HG03520 (cell line): ENCODE data around the gene ZNF79.

Experiments used
- ATAC-seq: cut with Tn5 transposase; IDR thresholded peaks from one replicate; pipeline ENCODE4 v1.9.1; 2021; ENCODE audit warnings: mild to moderate bottlenecking, moderate library complexity; ENCODE audit not compliant: unreplicated experiment

The ZNF79 gene

DNA sequence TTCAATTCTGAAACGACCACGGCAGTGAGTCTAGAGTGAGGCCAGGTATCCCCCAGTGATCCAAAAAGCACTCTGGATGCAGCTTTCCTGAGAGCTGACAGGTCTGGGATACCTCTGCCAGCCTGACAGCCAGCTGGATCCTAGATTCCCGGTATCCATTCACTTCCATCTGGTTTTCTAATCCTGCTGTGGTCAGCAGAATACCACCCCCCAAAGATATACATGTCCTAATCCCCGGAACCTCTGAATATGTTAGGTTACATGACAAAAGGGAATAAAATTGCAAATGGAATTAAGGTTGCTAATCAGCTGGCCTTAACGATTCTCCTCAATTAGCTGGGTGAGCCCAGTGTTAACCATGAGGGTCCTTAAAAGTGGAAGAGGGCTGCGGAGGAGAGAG, 1.4 kb upstream of the ZNF79 start:
- ATAC-seq, result no peak

DNA sequence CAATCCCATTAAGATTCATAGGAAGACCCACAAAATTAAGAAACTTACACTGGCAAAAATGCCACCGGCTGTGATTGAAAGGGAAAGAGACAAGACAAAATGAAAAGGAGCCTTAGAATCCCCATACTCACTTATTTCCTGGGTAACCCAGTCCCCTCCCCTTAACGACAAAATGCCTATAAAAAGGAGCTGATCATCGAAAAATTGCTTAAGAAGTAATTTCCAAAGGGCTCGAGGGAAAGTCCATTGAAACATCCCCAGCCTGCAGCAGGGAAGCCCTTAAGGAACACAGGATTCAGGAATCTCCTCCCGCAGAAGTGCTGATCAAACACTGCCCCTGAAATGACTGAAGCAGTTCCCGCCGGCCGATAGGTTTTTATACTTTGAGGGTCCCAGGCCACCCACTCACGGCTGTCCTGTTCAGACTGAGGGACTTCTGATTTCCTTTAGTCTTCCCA, 677 bp upstream of the ZNF79 start:
- no peak for ATAC-seq

DNA sequence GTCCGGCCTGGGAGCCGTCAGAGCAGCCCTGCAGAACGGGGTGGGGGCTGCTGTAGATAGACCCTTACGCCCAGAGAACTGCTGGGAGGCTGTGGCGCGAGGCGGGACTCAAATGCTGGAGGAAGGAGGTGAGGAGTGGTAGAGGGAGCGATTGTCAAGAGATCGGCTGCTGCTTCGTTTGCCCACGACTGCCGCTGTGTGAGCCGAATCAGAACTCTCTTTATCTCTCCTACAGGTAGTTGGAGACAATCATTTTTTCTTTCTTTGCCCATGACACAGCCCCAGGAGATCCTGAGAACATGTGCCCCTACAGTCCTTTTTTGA, 456 bp downstream of the ZNF79 start:
- no peak for ATAC-seq

GRCh38 chr9:127426756-127427155, 2.6 kb downstream of the ZNF79 start:
- ATAC-seq, result no peak

- ATAC-seq, result no peak
These were observed 4.2 kb downstream of the ZNF79 start for GRCh38 chr9:127428348-127428747.

DNA sequence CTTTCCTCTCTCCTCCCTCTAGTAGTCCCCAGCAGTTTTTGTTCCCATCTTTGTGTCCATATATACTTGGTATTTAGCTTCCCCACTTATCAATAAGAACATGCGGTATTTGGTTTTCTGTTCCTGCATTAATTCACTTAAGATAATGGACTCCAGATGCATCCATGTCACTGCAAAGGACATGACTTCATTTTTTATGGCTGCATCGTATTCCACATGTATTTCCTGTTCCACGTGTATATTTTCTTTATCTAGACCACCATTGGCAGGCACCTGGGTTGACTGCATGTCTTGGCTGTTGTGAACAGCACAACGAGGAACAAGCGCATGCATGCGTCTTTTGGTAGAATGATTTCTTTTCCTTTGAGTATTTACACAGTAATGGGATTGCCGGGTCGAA, 6.2 kb downstream of the ZNF79 start:
- ATAC-seq, result no peak

DNA sequence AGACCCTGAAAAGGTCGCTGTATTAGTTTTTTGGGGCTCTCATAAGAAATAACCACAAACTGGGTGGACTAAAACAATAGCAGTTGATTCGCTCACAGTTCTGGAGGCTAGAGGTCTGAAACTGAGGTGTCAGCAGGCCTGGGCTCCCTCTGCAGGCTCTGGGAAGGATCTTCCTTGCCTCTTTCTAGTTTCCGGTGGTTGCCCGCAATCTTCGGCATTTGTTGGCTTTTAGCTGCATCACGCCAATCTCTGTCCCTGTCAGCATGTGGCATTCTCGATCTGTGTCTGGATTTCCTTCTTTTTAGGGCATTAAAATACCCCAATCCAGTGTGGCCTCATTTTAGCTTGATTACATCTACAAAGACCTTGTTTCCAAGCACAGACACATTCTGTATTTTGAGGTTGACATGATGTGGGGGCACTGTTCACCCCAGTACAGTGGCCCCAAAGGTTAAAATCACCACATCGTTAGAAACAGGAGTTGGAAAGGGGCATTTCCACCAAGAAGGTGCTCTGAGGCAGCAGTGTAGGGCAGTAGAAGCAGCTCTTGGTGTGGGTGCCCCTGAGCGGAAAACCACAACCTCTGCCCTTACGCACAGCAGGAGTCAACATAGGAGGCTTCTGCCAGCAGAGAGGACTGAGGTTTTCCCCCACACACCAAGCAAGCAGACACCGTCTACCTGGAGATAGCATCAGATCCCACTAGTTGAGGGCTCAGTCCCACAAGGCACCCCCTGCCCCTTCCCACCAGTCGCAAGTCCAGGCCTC, 13.5 kb downstream of the ZNF79 start:
- ATAC-seq, result no peak

DNA sequence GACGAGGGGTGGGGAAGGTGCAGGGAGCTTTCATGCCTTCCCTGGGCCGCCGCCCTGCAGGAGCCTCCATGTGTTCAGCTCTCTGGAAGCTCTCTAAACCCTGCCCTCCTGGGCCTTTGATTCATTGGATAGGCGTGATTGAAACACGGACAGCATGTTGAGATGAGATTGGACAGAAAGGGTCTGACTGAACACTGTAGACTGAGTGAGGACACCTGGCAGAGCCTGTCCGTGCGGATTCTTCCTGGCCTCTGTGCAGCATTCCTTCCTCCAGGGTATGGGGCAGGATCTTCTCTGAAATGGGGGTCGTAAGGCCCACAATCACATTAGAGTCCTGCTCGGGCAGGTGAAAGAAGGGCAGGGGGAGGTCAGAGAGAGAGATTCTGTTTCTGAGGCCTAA, 14.2 kb downstream of the ZNF79 start:
- ATAC-seq, result no peak

DNA sequence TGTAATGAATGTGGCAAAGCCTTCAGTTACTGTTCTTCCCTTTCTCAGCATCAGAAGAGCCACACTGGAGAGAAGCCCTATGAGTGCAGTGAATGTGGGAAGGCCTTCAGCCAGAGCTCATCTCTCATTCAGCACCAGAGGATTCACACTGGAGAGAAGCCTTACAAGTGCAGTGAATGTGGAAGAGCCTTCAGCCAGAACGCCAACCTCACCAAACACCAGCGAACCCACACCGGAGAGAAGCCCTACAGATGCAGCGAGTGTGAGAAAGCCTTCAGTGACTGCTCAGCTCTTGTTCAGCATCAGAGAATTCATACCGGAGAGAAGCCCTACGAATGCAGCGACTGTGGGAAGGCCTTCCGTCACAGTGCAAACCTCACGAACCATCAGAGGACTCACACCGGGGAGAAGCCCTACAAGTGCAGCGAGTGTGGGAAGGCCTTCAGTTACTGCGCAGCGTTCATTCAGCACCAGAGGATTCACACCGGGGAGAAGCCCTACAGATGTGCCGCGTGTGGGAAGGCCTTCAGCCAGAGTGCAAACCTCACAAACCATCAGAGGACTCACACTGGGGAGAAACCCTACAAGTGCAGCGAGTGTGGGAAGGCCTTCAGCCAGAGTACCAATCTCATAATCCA, 20.2 kb downstream of the ZNF79 start:
- no peak for ATAC-seq

GRCh38 chr9:127444921-127445850, 21.0 kb downstream of the ZNF79 start:
- ATAC-seq, result no peak

DNA sequence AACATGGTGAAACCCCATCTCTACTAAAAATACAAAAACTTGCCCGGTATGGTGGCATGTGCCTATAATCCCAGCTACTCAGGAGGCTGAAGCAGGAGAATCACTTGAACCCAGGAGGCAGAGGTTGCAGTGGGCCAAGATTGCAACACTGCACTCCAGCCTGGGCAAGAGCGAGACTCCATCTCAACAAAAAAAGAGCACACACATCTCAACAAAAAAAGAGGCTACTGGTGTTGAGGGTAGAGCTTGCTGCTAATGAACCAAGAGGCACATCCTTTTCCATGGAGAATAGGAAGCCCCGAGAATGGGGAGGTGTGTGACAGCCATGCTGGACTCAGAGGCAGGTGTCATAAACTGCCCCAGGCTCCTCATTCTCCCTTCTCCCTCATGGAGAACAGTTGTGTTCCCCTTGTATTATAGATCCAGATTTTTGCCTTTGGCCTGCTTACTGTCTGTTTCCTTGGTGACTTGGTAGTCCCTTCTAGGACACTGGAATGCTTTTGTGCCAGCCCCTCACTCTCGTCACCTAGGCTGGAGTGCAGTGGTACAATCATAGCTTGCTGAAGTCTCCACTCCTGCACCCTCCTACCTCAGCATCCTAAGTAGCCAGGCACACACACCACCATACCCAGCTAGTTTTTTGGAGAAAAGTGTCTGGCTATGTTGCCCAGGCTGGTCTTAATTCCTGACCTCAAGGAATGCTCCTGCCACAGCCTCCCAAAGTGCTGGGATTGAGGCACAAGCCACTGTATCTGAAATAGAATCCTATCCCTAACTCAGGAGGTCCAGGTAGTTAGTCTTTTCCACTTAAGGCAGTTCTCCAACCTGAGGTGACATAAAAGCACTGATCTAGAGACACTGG, 21.9 kb downstream of the ZNF79 start:
- ATAC-seq, result no peak

- ATAC-seq, result no peak
These were observed 22.7 kb downstream of the ZNF79 start for GRCh38 chr9:127446713-127447415.

DNA sequence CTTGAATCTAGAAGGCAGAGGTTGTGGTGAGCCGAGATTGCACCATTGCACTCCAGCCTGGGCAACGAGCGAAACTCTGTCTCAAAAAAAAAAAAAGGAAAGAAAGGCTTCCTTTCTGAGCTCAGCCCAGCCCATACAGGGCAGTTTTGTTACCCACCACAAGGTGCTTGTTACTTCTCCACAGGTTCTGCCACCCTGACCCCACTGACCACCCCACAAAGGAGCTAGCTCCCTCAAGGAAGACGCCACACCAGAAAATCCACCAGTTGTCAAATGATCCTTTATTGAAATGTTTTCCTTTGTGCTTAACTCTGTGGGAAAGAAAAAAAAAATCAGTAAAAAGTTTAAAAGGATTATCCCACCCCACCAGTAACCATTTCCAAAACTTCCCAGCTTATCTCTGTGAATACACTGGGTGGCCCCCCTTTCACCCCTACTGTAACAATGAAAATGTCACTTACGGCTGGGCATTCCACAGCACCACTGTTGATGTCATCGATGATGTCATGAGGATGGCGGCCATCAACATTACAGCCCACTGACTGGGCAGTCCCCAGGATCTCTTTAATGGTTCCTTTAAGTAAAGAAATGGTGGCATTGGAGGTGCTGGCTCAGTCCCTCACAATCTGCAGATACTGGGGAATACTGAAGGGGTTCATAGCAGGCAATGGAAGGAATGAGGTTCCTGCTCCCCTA, 23.4 kb downstream of the ZNF79 start:
- ATAC-seq, result no peak

GRCh38 chr9:127448112-127448805, 24.1 kb downstream of the ZNF79 start:
- ATAC-seq, result no peak

- ATAC-seq, result no peak
These were observed 25.3 kb downstream of the ZNF79 start for GRCh38 chr9:127449332-127449966.

DNA sequence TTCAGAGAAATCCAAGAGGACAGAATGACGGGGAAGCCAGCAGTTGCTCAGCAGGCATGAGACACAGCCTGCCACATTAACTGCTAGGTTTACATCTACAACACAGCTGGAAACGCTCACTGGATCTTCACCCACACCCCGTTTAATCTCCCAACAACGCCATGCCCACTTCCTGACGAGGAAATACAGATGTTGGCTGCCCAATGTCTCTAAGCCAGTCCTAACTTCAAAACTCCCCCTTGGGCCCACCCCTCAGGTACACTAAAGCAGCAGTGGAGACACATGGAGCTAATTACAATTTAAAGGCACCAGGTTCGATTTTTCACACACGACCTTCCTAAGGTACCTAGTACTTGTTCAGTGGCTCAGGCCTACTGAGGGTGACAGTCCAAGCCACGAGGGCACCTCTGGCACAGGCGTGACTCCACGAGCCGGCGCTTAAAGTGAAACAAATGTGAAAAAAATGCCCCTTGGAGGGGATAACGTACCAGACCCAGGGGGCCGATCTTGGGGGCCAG, 26.1 kb downstream of the ZNF79 start:
- ATAC-seq, result no peak

DNA sequence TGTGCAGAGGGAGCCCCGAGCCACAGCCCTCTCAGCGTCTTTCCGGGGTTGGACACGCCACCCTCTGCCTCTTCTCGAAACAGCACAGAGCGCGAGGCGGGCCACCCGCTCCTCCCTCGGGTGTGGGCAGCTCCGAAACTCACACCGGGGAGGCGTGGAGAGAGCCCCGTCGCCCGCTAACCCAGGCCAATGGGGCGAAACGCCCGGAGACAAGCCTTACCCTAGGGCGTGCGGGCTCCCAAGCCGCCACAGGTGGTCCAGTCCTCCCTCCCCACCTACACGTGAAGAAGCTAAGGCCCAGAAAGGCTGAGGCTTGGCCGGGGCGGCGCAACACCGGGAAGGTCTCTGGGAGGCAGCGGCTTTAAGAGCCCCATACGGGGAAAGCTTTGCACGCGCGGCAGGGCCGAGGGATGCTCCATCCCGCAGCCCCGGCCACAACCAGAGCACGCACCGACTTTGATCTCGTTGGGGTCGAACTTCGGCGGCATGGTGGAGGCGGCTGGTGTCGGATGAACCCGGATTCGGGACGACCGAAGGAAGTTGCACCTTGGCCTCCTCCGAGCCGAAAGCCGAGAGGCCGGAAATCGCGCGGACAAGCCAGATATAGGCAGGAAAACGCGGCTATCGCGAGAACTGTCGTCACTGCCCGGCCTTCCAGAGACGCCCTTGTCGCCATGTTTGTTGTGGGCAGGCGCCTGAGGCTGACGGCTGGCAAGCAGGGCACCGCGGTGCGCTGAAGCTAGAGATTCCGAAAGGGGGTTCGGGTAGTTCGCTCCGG, 26.8 kb downstream of the ZNF79 start, which contains the start of the genes LRSAM1 and RPL12:
TSS of gene LRSAM1 (plus strand) at position 681 of the 778 bp plus-strand sequence. CDS start 3,018 bp downstream, outside the sequence.
TSS of gene RPL12 (minus strand) at position 577 of the 778 bp plus-strand sequence. CDS start at position 488, 89 bp downstream.
- ATAC-seq, result peak; percentile 56
